HepG2 (cell line): ENCODE results near the gene RBM45. TPM values are rescaled to one million over a fixed set of nuclear protein-coding genes. Genes with fewer than 3 reads are reported as not detected.
A peak's percentile ranks its signal among the peaks of the same experiment; 100 is the strongest.

Experiments used
- AHDC1 ChIP-seq: sonication (generic); formaldehyde crosslinking; IDR thresholded peaks from 2 replicates; pipeline ENCODE4 v1.5.1; 2020; ENCODE audit warnings: mild to moderate bottlenecking, missing genetic modification reagents, borderline replicate concordance
- HDAC2 ChIP-seq: sonication (generic); formaldehyde crosslinking; IDR thresholded peaks from 2 replicates; pipeline ENCODE4 v1.4.0; 2020; ENCODE audit warnings: missing genetic modification reagents
- HNRNPH1 ChIP-seq: fragments of 200-400 bp; formaldehyde crosslinking; optimal IDR thresholded peaks from 2 replicates; pipeline ENCODE3; 2017; ENCODE audit warnings: mild to moderate bottlenecking, low read depth, low read length
- JUND ChIP-seq: sonication (generic); formaldehyde crosslinking; IDR thresholded peaks from 2 replicates; pipeline ENCODE4 v1.8.0; 2022; ENCODE audit warnings: mild to moderate bottlenecking, missing genetic modification reagents
- PHF5A ChIP-seq: IDR thresholded peaks from one replicate; pipeline ENCODE4 v1.6.1; 2018; ENCODE audit warnings: low read depth, missing genetic modification reagents; ENCODE audit not compliant: unreplicated experiment
- TCF7L2 ChIP-seq: IDR thresholded peaks from 2 replicates; pipeline ENCODE4 v1.6.1; 2011; ENCODE audit warnings: mild to moderate bottlenecking, low read depth, low read length, moderate library complexity
- YEATS2 ChIP-seq: sonication (generic); formaldehyde crosslinking; IDR thresholded peaks from 2 replicates; pipeline ENCODE4 v1.4.0; 2020; ENCODE audit warnings: missing genetic modification reagents, borderline replicate concordance
- YEATS4 ChIP-seq: sonication (generic); formaldehyde crosslinking; IDR thresholded peaks from 2 replicates; pipeline ENCODE4 v1.4.0; 2020; ENCODE audit warnings: missing genetic modification reagents, borderline replicate concordance
- ZBED4 ChIP-seq: sonication (generic); formaldehyde crosslinking; IDR thresholded peaks from 2 replicates; pipeline ENCODE4 v1.4.0; 2020; ENCODE audit warnings: missing genetic modification reagents, borderline replicate concordance
- ZBTB4 ChIP-seq: sonication (generic); formaldehyde crosslinking; IDR thresholded peaks from 2 replicates; pipeline ENCODE4 v1.4.0; 2020; ENCODE audit warnings: missing genetic modification reagents, mild to moderate bottlenecking, borderline replicate concordance
- ZC3H13 ChIP-seq: sonication (generic); formaldehyde crosslinking; IDR thresholded peaks from 2 replicates; pipeline ENCODE4 v1.8.1; 2023; ENCODE audit warnings: mild to moderate bottlenecking, missing genetic modification reagents, moderate library complexity
- ZNF33A ChIP-seq: sonication (generic); formaldehyde crosslinking; IDR thresholded peaks from 2 replicates; pipeline ENCODE4 v1.5.1; 2020; ENCODE audit warnings: missing genetic modification reagents, mild to moderate bottlenecking, moderate library complexity, borderline replicate concordance
- ZNF713 ChIP-seq: sonication (generic); formaldehyde crosslinking; IDR thresholded peaks from 2 replicates; pipeline ENCODE4 v1.4.0; 2020; ENCODE audit warnings: mild to moderate bottlenecking, missing genetic modification reagents
- ZSCAN29 ChIP-seq: sonication (generic); formaldehyde crosslinking; conservative IDR thresholded peaks from 2 replicates; pipeline ENCODE4 v1.4.0; 2020; ENCODE audit warnings: mild to moderate bottlenecking, missing genetic modification reagents
- polyA plus RNA-seq, 8 experiments: library from polyadenylated mRNA; depleted of rRNA in 3 of 8; stranded (reverse) in 7 of 8; unstranded in 1 of 8; fragments of >200 nt; fragmentation: Illumina TruSeq in 4 of 8; extraction: Trizol in 4 of 8; gene quantifications; 2 replicates each; pipeline versions ENCODE4 v1.2.1 to v1.2.3, GENCODE V29; 2011 to 2016; ENCODE audit warnings: low read depth in 4 of 8, missing spikeins in 1 of 8, mixed read lengths in 1 of 8; ENCODE audit not compliant: insufficient read depth in 1 of 8
- total RNA-seq, 5 experiments: library from RNA; depleted of rRNA; stranded (reverse); fragments of >200 nt; fragmentation: Illumina TruSeq; extraction: Trizol; gene quantifications; 2 replicates each; pipeline ENCODE4 v1.2.3, GENCODE V29; 2016; ENCODE audit warnings: low read depth in 1 of 5

RBM45 gene
- total and polyA plus RNA-seq, 2 of the 13 experiments (the other 11 are each of a cell fraction or from before 2014, with no cell fraction given), result 5.7 to 25.2 TPM

- TF ChIP-seq YEATS2 (CRISPR knock-in tag) (0 out of 2 replicates have a peak, but pooled peaks have one; percentile 55), ZSCAN29 (CRISPR knock-in tag) (peak; percentile 93), JUND (CRISPR knock-in tag) (no peak), PHF5A (CRISPR knock-in tag) (no peak), TCF7L2 (no peak), ZC3H13 (peak; percentile 63; the same call in 1 of the 2 replicates), ZBTB4 (CRISPR knock-in tag) (peak; percentile 51; the same call in 1 of the 2 replicates), AHDC1 (CRISPR knock-in tag) (no peak; the same call in 1 of the 2 replicates), ZNF33A (CRISPR knock-in tag) (no peak), YEATS4 (CRISPR knock-in tag) (peak; percentile 52; the same call in 1 of the 2 replicates), HDAC2 (CRISPR knock-in tag) (peak; percentile 74), ZNF713 (CRISPR knock-in tag) (peak; percentile 49; the same call in 1 of the 2 replicates), ZBED4 (CRISPR knock-in tag) (peak; percentile 88), HNRNPH1 (no peak)
Measured at GRCh38 chr2:178072383-178073301, 39.6 kb upstream of the RBM45 start, which contains the start of gene PDE11A (continued).
